NCI-H2081 (cell line): ENCODE data around the gene PCBP3.
"Not testable (repeated sequence)": the region's sequence is repeated elsewhere in the genome, so short reads cannot be mapped to it uniquely, and the experiment has no call there.

ENCODE experiments used
- DNase-seq, 2 experiments: peaks; one replicate each; lab custom pipeline; 2025; lab: John Stamatoyannopoulos, UW

The PCBP3 gene

DNA sequence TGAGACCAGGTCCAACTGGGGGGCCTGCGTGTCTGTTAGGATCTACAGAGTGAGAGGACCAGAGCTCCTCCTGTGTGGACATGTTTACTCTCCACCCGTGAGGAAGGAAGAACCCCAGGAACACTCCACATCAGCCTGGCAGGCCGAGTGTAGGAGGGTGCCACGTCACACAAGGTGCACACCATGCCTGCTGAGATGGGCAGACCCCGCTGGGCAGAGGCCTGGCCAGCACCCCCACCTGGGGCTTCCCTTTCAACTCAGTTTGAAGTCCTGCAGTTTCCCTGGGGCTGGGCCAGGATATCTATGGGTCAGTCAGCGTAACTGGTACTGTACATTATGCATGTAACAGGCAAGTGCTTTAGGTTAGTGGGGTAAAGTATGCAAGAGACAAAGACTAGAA, 30.1 kb upstream of the PCBP3 start:
- no peak for DNase-seq

DNA sequence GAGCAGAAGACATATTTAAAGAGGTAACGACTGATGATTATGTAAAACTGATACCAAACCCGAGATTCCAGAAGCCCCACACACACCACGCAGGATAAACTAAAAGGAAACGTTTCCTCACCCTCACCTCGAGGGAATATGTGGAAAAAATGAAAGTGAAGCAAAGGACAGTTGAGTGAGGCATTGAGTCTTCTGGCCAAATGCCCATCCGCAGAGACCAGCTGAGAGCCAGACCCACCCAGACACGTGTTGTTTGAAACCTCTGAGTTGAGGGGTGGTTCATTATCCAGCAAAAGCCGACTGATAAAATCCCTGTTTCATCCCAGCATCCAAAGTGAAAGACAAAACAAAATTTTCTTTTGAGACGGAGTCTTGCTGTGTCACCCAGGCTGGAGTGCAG, 29.6 kb upstream of the PCBP3 start:
- DNase-seq, result no peak

DNA sequence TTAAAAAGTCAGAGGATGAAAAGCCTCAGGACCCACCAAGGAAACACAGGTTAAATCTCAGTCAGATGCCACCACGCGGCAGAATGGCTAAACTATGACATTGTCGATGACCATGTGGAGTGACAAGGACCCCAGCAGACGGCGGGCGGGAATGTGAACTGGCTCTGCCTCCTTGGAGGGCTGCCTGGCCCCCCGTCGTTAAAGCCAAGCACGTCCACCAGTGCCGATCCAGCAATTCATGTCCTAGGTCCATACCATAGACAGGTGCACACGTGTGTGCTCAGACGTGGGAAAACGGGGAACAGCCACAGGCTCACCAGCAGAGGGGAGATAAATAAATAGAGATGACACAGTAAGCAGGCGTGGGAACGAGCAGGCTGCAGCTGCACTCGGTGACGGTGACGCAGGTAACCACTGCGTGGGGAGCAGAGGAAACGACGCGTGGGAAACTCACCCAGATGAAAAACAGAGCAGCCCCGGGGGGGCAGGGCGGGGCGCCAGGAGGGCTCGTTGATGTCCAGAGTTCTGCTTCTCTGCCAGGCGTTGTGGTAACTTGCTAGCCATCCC, 28.3 kb upstream of the PCBP3 start:
- DNase-seq, result no peak

DNA sequence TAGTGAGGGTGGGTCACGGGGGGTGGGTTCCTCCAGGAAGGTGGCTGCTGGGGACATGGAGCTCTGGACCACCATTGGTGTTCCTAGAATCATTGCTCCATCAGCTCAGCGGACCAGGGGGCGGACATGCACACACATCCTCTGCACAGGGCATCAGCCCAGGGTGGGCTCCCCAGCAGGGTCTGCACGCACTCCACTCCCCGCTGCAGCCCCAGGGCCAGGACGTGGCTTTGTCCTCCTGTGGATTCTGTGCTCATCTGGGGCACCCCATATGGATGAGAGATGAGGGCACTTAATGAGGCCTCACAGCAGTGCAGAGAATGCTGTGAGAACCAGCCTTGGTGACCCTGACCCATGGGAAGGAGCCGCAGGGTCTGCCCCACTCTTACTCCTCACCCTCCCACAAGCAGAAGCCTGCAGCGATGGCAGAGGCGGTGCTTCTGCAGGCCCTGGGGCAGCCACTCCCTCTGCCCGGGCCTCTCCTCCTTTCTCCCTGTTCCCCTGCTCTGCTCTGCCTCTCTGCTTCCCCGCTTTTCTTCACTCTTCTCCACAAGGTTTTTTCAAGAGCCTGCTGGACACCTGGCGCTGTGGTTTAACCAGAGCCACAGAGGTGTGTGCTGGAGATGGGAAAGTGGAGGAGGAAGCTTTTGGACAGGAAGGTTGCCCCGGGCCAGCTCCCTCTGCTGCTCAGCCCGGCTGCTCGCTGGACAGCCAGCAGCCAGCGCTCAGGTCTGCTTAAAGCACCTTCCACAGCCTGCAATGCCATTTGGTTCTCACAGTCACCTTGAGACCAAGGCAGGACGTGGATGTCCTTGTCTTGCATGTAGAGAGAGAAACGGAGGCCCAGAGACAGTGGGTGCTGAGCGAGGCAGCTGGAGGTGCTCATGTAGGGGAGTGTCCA, 26.3 kb upstream of the PCBP3 start:
- DNase-seq, result no peak

DNA sequence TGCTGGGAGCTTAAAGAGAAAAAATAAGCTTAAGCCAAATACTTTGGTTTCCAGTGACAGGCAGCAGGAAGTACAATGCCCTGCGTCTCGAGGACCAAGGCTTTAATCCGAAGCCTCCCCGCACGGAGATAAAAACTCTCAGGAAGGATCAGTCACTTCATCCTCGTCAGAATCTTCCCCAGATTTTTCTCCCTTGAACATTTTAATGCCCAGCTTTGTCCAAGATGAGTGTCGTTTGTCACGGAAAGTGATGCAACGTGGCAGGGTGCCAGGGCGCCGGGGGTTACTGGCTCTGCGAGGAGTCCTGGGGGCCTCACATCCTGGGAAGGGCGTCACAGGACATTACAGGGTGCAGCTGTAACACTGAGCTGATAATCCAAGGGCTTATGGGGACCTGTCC, 25.2 kb upstream of the PCBP3 start:
- DNase-seq, result no peak

DNA sequence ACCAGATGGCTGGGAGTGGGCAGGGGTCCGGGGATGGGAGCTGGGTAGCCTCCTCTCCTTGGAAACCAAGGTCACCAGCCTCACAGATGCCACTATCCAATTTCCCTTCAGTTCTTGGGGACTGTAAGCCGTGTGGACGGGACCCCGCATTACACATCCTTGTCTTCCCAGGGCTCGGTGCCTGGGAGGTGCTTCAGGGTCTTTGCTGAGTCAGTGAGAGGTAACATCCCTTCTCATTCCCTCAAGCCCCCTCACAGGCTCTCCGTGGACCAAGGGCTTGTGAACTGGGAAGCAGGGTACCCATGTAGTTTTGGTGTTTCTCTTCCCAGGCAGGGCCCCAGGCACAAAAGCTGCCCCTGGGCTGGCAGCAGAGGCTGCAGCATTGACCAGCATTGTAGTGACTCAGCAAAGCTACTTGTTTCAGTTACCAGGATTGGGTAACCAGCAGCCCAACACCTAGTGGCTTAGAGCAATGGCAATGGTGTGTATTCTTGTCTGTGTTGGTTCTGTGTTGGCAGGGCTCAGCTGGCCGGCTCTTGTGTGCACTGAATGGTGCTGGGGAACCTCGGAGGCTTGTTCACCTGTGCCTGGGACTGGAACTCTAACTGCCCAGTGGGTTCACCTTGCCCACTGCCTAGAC, 24.6 kb upstream of the PCBP3 start:
- no peak for DNase-seq

DNA sequence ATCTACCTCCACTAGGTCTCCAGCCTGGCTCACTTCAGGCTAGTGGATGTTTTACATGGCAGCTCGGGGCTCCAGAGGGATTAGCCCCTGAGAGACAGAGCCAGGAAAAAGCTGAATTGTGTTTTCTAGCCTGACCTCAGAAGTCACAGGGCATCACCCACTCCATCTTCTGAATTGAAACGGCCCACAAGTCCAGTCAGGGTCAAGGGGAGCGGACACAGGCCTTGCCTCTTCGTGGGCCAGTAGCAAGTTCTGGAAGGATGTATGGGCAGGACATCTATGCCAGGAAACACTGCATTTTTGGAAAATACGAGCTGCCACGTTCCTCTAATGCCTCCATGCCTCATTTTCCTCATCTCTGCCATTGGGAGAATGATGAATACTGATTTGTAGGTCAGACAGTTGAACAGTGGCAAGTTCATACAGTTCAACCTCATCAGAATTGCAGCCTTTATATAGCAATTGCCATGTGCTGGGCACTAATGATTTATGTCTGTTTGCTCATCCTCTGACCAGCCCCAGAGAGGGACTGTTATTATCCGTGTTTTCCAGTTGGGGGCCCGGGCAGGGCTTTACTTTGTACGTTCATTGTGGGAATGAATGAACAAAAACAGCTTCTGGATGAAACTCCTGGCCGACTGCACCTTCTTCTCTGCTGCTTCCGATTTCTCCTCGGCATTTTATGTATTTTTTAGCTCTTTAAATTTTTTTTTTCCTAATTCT, 23.2 kb upstream of the PCBP3 start:
- no peak for DNase-seq

DNA sequence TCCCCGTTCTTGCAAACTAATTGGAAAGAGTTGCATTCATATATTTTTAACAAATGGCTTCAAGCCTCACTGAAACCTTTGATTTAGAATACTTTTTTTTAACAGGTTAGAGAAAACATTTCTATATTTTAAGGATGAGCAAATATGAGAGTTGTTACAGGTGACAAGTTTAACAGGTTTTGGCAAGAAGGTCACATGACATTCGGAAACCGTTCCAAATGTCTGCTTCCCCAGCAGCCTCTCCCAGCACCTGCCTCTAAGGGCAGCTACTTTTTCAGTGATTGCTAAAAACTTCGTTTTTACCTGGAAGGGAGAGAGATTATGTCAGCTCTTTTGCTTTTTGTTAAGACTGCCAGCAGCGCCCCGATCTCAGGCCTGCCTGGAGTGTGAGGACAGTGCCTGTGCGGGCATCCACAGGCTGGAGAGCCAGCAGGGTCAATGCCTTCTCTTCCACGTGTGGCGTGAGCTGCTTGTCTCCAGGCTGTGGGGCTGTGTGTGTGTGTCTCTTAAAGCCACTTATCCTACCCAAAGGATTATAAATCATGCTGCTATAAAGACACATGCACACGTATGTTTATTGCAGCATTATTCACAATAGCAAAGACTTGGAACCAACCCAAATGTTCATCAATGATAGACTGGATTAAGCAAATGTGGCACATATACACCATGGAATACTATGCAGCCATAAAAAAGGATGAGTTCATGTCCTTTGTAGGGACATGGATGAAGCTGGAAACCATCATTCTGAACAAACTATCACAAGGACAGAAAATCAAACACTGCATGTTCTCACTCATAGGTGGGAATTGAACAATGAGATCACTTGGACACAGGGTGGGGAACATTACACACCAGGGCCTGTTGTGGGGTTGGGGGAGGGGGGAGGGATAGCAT, 21.8 kb upstream of the PCBP3 start:
- DNase-seq, result not testable (repeated sequence)

DNA sequence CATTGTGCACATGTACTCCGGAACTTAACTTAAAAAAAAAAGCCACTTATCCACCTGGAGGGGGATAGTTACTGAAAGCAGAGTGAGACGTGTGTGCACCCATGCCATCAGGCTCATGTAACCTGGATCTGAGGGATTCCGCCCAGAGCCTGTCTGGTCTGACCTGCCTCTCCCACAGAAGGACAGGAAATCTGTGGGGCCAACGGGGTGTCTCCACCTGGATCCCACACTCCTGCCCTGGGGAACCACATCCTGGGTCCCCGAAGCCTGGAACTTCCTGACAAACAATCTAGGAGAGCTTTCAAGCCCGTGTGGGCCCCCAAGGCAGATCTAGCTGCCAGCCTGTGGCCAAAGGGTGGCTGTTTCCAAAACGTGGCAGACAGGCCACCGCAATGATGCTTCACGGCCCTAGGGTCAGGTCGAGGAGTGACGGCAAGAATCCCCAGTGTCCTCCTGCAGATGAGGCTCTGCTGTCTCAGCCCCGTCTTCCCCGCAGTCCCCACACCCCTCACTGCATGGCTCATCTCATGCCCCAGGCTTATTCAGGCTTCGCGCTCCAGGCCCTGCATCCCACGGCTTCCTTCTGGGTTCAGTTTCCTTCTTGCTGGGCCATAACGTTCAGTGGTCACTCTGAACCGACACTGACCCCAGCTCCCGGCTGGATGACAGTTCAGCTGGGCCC, 21.0 kb upstream of the PCBP3 start:
- no peak for DNase-seq

DNA sequence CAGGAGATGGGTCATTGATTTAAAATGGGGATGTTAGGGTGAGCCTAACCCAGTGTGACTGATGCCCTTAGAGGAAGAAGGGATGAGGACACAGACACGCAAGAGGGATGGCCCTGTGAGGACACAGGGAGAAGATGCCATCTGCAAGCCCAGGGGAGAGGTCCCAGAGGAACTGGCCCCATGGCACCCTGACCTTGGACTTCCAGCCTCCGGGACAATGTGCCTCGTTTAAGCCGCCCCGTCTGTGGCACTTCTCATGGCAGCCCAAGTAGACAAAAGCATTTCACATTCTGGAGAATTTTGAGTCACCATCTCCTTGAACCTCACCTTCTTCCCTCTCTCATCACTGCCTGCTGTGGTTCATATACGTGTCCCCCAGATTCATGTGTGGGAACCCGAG, 20.1 kb upstream of the PCBP3 start:
- no peak for DNase-seq

DNA sequence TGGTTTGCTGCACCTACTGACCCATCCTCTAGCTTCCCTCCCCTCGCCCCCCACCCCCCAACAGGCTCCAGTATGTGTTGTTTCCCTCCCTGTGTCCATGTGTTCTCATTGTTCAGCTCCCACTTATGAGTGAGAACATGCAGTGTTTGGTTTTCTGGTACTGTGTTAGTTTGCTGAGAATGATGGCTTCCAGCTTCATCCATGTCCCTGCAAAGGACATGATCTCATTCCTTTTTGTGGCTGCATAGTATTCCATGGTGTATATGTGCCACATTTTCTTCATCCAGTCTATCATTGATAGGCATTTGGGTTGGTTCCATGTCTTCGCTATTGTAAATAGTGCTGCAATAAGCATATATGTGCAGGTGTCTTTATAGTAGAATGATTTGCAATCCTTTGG, 17.4 kb upstream of the PCBP3 start:
- DNase-seq, result not testable (repeated sequence)

DNA sequence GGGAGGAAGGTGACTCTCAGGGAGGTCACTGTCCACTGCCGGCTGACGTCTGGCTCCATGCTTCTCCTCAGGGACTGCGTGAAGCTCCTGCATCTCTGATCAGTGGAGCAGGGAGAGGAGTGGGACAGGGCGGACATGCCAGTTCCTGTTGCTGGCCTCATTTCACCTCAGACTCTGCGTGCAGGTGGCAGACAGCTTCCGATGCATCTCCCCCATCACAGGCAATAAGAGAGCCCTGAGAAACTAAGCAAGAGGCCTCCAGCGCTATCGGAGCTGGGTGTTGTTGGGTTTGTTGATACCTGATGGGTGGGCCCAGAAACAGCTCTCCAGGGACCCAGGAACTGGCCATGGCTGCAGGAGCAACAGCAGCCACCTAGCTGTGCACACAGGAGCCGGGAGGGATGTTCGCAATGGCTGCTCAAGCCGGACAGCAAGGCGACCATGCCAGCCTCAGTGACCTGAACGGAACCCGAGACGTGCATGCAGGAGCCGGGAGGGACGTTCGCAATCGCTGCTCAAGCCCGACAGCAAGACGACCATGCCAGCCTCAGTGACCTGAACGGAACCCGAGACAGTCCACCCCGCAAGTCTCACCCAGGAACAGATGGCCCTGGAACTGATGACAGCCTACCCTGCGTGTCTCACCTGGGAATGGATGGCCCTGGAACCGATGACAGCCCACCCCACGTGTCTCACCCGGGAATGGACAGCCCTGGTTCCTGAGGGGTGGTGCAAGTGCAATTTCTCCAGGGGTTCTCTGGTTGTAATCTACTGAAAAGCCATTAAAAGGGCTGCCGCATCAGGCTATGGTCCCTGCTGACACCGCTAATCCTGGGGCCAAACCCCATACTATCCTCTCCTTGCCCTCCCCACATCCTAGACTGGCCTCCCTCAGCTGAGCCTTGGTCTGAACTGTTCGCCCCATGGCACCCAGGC, 14.2 kb upstream of the PCBP3 start:
- DNase-seq, result no peak

DNA sequence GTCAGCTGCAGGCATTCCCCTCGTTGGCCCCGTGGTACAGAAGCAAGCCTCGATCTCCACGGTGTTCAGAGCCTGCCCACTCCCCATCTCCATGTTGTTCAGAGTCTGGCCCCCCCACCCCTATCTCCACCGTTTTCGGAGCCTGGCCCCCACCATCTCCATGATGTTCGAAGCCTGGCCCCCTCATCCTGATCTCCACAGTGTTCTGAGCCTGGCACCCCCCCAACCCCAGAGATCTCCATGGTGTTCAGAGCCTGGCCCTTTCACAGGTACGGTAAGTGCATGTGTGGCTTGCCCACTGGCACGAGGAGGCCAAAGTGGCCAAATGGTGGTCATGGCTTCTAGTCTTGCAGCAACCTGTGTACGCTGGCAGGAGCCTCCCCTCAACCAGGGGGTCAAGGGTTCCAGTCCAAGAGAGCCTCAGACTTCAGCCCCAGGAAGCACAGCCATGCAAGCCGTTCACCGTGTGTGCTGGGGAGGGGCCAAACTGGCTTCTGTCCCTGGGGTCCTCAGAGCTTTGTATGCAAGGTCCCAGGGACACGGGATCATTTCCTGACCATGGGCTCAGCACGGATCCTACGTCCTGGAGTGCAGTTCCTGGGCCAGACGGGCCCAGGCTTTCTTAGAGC, 13.3 kb upstream of the PCBP3 start:
- DNase-seq, result no peak

DNA sequence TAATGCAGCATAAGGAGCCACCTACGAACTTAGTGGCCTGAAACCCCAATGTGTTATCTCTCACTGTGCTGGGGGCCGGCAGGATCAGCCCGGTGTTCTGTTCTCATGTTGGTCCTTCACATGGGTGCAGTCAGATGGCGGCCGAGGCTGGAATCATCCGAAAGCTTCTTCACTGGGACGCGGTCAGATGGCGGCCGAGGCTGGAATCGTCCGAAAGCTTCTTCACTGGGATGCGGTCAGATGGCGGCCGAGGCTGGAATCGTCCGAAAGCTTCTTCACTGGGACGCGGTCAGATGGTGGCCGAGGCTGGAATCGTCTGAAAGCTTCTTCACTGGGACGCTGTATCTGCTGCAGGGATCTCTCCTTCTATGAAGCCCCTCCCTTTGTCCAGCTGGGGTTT, 12.6 kb upstream of the PCBP3 start:
- DNase-seq, result no peak

DNA sequence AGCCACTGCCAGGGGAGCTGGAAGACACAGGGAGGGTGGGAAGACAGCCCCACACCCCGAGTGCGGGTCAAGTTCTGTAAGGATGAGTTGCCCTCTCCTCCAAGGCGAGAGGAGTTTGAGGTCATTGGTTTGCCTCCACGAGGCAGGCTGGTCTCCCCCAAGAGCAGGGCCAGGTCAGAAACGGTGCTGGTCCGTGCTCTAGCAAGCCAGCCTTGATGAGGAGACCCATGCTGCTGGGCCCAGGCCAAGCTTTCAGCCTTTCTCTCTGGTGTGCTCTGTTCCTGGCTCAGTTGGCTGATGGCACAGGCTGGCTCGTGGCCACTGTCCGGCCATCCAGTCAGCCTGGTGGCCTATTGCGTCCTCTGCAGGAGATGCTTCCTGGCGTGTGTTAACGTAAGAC, 12.0 kb upstream of the PCBP3 start:
- no peak for DNase-seq

DNA sequence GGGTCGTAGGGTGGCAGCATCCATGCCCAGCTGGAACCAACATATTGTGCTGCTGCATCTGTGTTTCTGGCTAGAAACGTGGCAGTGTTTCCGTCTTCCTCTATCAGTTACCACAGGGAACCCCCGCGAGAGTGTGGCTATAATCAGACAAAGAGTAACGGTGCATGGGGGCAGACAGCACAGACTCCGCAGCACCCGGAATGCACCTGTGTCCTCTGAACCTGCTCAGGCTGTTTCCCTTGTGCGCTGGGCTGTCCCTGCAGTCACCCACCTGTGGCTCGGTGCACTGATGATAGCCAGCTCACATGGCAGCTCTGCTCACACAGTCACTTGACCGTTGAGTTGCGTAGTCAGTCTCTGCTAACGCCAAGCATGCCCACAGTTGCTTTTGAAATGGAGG, 11.4 kb upstream of the PCBP3 start:
- no peak for DNase-seq

DNA sequence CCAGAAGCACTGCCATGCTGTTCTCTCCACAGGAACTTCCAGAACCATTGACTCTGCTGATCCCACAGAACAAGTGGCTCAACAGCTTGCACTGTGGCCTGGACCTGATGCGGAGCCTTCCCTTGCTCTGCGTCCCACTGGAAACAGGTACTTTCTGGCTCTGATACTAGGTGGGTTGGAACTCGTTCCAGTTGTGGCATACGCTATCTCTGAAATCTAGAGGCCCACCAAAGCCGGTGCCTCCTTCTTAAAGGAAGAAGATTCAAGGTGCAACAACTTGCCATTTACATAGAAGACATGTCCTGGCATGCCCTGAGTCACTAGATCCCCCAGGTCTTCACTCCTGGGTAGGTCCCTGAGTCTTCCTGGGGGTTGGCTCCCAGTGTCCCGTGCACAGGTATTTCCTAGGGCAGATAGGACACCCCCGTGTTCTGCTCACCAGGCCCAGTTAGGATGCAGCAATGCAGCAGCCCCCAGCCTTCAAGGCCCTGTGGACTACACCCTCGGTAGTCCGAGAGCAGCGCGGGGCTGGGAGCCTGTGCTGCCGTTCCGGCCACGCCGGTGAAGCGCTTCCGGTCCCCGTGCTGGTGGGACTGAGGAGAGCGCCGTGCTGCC, 10.8 kb upstream of the PCBP3 start:
- DNase-seq, result no peak

DNA sequence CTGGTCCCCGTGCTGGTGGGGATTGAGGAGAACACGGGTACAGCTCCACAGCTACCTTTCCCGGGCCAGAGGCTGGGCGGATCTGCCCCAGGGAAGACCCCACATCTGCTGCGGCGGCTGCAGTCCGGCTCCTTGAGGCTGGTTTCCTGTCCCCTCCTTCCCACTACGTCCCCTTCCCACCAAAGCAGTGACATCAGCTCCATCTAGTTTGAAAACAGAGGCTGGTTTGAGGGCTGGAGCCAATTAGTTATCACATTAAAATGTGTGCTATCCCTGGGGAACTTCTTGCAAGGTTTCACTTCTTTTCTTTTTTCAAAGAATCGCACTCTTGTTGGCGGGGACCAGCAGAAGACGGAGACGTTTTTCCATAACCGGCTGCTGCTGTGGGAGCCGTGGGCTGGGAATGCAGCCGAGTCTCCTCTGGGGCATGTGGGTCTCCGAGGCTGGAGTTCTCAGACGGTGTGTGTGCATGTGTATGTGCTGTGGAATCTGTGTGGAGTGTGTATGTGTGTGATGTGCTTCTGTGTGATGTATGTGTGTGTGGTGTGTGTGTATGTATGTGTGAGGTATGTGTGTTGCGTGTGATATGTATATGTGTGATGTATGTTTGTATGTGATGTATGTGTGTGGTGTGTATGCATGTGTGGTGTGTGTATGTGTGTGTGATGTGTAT, 8.9 kb upstream of the PCBP3 start:
- DNase-seq, result no peak
